OCI-M1 (cell line): Measurements from ENCODE around the gene POM121L2.
"Not testable (repeated sequence)": the region's sequence is repeated elsewhere in the genome, so short reads cannot be mapped to it uniquely, and the experiment has no call there.

Source experiments
- DNase-seq: peaks from one replicate; lab custom pipeline; 2025; lab: John Stamatoyannopoulos, UW

POM121L2 gene

GRCh38 chr6:27294409-27294808 lies 17.7 kb downstream of the POM121L2 start:
- peak; percentile 39 for DNase-seq

GRCh38 chr6:27293436-27294098 lies 18.5 kb downstream of the POM121L2 start:
- DNase-seq = peak; percentile 78

- no peak for DNase-seq
Measured at GRCh38 chr6:27290850-27291208, 21.2 kb downstream of the POM121L2 start.

- DNase-seq = peak; percentile 93
Measured at GRCh38 chr6:27290065-27290849, 21.8 kb downstream of the POM121L2 start.

- DNase-seq = no peak
Measured at GRCh38 chr6:27288136-27289044, 23.7 kb downstream of the POM121L2 start.

GRCh38 chr6:27287751-27288135 lies 24.3 kb downstream of the POM121L2 start:
- DNase-seq = no peak

- no peak for DNase-seq
Measured at GRCh38 chr6:27286141-27286540, 25.9 kb downstream of the POM121L2 start.

GRCh38 chr6:27283279-27283678 lies 28.8 kb downstream of the POM121L2 start:
- DNase-seq = no peak

GRCh38 chr6:27281569-27281968 lies 30.5 kb downstream of the POM121L2 start:
- no peak for DNase-seq

- DNase-seq = peak; percentile 48
Measured at GRCh38 chr6:27281105-27281539, 31.0 kb downstream of the POM121L2 start.

- no peak for DNase-seq
Measured at GRCh38 chr6:27280540-27281000, 31.5 kb downstream of the POM121L2 start.

- DNase-seq = peak; percentile 88
Measured at GRCh38 chr6:27280064-27280539, 32.0 kb downstream of the POM121L2 start.

- DNase-seq = peak; percentile 24
Measured at GRCh38 chr6:27279513-27280063, 32.5 kb downstream of the POM121L2 start.

- DNase-seq = peak; percentile 86
Measured at GRCh38 chr6:27275025-27275956, 36.8 kb downstream of the POM121L2 start.

GRCh38 chr6:27273783-27274182 lies 38.3 kb downstream of the POM121L2 start:
- no peak for DNase-seq

- no peak for DNase-seq
Measured at GRCh38 chr6:27268803-27269202, 43.3 kb downstream of the POM121L2 start.

- no peak for DNase-seq
Measured at GRCh38 chr6:27267857-27268434, 44.1 kb downstream of the POM121L2 start.

GRCh38 chr6:27267003-27267402 lies 45.1 kb downstream of the POM121L2 start:
- not testable (repeated sequence) for DNase-seq

GRCh38 chr6:27263886-27264285 lies 48.2 kb downstream of the POM121L2 start:
- no peak for DNase-seq

GRCh38 chr6:27260836-27261375 lies 51.2 kb downstream of the POM121L2 start:
- DNase-seq = no peak
